Measurements from ENCODE around the gene FAM135A.

The FAM135A gene

DNA sequence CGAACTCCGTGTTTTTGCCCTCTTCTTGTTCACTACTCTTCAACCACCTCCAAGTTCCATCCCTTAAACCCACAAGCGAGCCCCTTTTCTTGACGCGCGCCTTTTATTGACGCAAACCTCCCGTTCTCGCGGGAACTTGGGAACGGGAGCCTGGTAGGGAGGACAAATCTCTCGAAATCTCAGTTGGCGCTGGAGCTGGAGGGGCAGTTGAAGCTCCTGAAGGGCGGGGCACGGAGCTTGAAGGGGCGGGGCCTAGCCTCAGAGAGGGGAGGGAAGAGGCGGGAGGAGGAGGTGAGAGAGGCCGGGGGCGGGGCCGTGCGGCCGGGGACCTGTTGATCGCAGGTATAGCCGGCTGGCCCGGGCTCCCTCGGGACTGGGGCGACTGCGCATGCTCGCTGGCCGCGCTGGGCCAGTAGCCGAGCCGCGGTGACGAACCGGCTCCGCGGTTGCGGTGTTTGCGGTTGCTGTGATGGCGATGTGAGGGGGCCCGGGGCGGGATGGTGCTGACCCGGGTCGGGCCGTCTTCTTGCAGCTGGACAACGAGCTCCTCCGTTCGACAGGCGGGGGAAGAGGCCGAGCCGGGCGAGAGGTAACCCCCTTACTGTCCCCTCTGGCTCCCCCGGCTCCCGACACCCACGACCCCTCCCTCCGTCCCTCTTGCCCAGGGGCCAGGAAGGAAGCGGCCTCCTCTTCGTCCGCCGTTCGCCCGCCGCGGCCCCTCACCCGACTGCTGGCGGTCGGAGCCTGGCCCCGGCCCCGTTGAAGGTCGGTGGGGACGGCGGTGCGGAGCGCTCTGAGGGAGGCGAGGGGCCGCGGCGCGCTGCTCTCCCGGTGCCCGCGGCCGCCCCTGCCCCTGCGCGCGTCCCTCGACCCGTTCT, at the start of gene FAM135A:
FAM135A (plus strand) TSS at position 395 of the 878 bp plus-strand sequence. CDS start 14,835 bp downstream, outside the sequence.
- DNase-seq (ENCODE audit: low read depth in 2 of 2) = peak; percentile 93 to 95

DNA sequence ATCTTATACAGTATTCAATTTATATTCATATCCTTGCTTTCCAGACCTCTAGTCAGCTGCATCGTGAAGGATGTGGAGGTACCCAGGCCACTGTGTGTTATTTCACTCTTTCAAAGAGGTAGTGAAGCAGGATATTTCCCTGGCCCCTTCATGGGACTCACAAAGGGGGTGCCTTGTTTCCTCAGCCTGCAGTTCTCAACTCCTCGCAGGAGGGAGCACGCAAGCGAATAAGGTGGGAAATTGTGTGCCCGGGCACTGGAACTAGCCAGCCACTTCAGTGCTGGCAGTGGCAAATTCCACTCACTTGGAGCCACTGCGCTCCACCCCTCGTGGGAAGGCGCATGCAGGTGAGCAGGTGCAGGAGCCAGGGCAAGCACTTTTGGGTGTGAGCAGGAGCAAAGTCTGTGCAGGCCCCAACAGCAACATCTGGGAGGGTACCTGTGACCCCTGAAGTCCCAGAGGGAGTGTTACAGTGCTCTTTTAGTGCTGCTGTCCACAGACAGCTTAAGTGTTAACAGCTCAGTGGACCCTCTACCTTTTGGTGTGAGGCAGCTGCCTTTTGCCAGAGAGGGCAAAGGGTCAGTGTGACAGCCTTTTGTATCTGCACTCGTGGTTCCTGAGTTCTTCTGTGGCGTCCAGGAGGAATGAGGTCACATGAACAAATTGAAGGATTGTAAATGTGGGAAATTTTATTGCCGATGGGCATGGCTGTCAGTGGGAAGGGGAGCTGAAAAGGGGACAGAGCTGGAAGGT, 49.4 kb upstream of the FAM135A start:
- DNase-seq (ENCODE audit: low read depth in 2 of 2) = no peak

DNA sequence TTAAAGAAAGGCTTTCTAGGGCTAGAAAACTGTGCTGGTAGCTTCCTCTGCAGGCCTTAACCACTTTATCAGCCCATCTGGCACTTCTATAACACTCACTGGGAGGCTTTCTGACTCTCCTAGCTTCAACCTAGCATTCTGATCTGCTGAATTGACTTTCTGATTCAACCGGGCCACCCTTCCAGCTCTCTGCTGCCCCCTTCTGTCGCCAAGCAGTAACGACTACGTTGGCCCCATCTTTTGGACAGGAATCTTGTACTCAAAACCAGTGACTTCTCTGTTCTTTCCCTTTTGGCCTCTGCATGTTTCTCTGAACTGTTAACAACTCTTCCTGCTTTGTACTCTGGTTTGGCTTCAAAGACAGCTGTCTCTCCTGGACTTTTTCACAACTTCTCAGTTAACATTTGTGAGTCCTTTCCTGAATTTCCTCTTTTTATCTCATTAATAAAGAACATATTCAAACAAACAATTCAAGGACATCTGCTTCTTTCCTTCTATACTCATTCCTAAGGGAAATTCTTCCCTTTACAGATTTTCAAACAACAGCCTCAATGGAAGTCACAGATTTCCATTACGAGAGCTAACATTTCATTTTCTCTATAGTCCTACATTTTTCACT, 43.9 kb upstream of the FAM135A start:
- DNase-seq (ENCODE audit: low read depth in 2 of 2) = peak; percentile 42 to 50

DNA sequence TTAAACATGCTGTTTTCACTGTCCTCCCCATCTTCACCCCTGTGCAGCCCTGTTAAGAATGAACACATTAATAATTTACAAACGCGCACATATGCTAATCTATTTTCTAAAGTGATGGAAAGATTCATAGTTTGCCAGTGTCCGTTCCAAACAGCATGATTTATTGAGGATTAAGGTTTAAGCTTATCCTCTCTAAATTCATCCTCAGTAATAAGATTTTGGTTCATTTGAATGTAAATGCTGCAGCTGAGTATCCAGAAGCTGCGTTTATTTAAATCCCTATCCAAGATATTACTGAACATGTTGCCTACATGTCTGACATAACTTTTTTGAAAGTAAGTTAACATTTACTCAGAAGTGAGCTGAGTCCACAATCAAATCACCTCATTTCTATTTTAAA, 42.8 kb upstream of the FAM135A start:
- DNase-seq (ENCODE audit: low read depth in 2 of 2) = no peak

DNA sequence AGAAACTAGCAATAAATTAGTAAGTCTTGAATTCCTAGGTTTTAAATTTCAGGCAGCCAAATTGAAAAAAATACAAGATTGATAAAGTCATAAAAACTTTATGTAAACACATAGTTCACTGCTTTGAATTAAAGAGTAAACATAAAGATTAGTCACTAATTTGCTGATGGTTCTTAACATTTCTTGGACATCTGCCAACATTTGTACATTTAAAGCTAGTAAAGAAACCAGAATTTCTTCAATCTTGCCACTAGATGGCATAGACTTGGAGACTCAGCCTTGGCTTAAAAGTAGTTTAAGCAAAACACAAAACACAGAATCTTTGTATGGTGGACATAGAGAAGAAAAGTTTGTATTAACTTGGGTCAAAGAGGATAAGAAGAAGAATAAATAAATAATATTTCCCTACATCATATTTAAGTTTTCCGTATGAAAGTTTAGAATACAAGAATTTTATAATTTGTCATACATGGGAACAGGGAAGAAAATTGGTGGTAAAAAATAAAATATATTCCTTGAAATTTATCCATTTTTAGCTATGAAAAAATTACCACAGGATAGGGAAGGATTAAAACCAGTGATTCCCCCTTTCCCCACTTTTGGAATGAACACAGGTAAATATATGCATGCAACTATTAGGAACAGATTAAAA, 41.7 kb upstream of the FAM135A start:
- DNase-seq (ENCODE audit: low read depth in 2 of 2) = no peak

DNA sequence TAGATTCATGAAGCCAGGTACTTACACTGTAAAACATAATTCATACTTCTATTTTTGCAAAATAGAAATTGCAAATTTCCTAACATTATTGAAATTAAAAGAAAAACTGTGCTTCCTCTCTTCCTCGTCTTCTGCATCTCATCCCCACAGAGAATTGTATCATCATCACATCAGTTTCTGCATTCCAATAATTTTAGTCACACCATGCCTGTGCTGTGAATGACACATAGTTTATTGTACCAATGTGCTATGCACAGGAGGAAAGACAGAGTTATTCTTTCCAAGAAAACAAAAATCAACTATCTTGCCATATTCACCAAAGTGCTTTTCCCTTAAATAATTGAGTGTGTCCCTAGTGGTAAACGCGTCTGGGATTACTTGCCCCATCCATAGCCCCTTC, 38.1 kb upstream of the FAM135A start:
- no peak for DNase-seq (ENCODE audit: low read depth in 2 of 2)

DNA sequence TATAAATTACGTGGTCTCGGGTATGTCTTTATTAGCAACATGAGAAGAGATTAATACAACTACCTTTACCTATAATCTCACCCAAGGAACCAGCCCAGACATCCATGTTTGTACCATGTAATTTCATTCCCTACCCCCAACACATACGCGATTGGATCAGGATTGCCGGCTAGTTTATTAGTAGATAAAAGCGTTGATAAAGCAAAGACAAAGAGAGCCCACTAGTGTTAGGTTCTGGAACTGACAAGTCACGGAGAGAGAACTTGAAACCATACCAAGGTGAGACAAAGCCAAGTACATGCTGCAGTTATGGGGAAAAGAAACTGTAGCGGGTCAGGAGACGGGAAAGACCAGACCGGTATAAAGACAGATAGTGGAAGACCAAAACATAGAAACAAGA, 37.4 kb upstream of the FAM135A start:
- DNase-seq (ENCODE audit: low read depth in 2 of 2) = no peak

DNA sequence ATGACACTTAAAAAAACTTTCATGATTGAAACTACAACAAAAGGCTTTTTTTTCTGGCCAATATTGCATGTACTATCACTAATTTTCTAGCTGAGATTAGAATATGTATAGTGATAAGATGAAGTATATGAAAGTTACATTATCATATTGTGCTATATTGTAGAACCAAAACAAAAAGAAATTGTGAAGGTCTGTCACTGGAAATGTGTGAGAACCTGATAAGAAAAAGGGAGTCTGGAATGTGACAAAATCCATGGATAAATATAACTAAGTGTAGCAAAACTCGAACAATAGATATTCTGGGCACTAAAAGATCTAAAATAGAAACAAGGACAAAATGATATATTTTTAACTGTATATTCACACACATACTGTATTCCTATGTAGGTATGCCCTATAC, 36.7 kb upstream of the FAM135A start:
- DNase-seq (ENCODE audit: low read depth in 2 of 2) = no peak

DNA sequence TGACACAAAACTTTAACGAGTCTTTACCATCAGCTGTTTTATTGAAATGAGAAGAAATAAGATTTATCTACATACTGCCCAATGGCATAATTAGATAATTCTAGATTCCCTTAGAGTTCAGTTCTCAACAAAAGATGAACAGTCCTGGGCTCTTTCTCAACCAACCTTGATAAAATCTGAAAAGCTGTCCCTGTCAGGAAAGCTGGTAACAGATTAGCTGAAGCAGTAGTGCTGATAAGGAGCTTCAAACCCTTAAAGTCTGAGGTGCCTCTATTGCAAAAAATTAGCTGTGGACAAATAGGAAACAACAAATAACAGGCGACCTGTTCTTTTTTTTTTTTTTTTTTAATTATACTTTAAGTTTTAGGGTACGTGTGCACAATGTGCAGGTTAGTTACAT, 35.9 kb upstream of the FAM135A start:
- DNase-seq (ENCODE audit: low read depth in 2 of 2) = no peak

DNA sequence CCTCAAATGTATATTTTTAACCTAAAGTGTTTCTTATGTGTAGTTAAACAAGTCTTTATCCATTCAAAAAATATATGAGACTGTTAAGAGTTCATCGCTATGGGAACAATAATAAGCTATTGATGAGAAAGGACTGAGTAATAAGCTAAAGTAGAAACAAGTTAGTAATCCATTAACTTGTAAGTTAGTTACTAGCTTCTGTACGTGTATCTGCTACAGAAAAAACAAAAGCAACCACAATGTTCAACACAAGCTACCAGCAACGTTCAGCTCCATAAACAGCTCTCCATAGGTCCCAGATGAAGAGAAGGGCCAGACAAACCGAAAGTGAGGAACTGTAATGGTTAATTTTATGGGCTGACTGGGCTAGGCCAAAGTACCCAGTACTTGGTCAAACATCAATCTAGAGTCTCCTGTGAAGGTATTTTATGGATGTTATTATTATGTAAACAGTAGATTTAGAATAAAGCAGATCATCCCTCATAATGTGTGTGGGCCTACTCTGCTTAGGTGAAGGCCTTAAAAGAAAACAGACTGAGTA, 33.8 kb upstream of the FAM135A start:
- no peak for DNase-seq (ENCODE audit: low read depth in 2 of 2)

DNA sequence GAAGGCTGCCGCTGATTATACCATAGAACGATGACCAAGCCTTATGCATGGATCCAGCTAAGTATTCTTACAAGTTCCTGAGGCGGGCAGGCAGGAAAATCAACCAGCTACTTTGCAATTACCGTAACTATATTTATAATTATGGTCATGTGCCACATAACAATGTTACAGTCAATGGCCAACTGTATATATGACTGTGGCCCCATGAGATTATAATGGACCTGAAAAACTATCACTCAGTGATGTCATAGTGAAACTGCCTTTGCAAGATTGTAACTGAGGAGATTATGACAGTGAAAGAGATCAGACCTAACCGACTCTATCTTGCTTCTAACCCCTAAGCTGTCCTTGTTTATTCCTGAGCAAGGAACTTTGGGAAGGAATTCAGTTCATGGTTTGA, 33.1 kb upstream of the FAM135A start:
- no peak for DNase-seq (ENCODE audit: low read depth in 2 of 2)

DNA sequence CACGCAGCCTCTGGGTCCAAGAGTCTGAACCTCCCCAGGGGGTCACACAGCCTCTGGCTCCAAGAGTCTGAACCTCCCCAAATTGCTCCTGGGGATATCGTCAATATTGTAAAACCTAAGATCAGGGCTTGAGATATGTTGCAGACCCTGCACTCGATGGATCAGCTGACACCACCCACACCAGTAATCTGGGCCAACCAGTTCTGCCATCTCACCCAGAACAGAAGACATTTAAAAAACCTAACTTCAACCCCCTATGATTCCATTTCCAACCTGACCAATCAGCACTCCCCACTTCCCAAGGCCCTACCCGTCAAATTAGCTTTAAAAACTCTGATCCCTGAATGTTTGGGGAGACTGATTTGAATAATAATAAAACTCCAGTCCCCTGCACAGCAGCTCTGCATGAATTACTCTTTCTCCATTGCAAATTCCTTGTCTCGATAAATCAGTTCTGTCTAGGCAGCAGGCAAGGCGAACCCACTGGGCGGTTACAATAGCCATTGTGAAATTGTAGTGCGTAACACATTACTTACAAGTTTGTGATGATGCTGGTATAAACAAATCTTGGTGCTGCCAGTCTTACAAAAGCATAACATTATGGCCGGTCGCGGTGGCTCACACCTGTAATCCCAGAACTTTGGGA, 32.4 kb upstream of the FAM135A start:
- DNase-seq (ENCODE audit: low read depth in 2 of 2) = no peak

DNA sequence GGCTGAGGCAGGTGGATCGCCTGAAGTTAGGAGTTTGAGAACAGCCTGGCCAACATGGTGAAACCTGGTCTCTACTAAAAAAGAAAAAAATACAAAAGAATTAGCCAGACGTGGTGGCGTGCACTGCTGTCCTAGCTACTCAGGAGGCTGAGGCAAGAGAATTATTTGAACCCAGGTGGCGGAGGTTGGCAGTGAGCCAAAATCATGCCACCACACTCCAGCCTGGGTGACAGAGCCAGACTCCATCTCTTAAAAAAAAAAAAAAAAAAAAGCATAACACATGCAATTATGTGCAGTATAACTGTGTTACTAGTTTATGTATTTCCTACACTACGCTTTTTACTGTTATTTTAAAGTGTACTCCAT, 31.9 kb upstream of the FAM135A start:
- no peak for DNase-seq (ENCODE audit: low read depth in 2 of 2)

DNA sequence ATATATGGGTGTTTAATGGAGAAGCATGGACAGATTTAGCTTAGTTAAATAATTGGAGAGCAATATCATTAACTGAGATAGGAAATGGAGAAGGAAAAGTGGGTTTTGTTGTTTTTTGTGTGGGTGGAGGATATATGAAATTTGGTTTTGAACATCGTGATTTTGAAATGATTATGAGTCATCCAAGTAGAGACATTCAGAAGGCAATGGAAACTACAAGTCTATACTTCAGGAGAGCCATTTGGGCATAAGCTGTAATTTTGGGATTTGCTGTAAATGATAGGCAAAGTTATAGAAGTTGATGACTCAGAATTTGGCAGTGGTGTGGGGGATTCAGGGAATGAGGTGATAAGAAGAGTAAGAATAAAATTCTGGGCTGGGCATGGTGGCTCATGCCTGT, 27.4 kb upstream of the FAM135A start:
- no peak for DNase-seq (ENCODE audit: low read depth in 2 of 2)

DNA sequence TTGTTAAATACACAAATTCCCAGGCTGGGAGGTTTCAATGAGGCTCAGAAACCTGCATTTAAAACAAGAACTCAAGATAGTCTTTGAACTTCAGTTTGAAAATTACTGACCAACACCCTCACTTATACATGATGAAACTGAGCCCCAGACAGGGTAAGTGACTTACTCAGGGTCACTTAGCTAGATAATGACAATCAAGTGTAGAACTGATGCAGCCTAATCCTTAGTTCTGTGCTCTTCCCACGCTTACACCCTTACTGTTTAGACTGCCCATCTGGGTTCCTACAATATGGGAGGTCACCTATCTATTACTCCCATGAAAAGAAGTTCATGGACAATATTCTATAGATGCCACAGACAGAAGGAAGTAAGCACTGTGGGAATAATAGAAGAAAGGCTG, 24.5 kb upstream of the FAM135A start:
- DNase-seq (ENCODE audit: low read depth in 2 of 2) = no peak

DNA sequence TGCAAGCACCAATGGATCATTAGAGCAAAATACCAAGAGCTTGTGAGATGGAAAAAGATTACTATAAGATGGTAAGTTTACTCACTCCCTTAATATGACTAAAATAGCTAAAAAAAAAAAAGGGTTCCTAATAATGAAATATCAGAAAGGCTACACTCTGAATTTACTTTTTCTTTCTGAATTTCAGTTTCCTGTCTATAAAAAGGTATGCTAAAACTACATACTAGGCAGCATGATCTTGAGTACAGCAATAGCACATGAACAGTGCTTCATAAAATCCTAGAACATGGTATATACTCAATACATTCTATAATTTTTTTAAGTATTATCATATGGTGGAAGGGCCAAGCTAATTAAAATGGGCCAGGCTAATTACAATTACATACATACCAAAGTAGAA, 24.0 kb upstream of the FAM135A start:
- no peak for DNase-seq (ENCODE audit: low read depth in 2 of 2)

DNA sequence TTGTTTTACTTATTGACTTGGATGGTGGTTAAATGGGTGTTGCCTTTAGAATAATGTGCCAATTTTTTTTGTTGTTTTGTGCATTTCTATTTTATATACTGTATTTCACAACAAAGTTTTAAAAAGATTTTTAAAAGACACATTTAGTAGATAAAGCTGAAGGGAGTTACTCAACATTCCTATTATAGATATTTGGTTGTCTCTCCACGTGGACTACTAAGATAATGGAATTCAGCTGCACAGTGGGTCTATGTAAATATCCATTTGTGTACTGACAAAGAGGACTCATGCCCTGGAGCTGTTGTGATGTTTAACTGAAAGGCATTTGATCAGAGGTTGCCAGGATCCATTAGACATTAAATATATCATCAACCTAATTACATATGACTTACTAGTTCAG, 23.2 kb upstream of the FAM135A start:
- no peak for DNase-seq (ENCODE audit: low read depth in 2 of 2)

DNA sequence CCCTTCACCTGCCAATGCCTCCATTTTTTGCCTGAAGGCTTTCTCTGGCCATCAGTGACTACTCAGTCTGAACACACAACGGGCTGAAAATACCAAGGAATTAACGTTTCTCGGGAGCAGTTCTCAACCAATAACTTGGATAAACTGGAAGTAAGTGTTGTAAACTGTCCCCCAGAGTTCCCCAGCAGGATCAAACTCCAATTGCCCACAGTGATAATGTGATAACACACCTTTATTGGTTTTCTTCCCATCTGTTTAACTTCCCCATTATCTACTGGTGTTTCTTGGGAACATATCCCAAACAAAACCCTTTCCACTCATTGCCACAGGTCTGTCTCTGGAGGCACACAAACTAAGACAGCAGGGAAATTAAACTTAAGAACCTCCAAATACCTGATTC, 21.8 kb upstream of the FAM135A start:
- no peak for DNase-seq (ENCODE audit: low read depth in 2 of 2)

DNA sequence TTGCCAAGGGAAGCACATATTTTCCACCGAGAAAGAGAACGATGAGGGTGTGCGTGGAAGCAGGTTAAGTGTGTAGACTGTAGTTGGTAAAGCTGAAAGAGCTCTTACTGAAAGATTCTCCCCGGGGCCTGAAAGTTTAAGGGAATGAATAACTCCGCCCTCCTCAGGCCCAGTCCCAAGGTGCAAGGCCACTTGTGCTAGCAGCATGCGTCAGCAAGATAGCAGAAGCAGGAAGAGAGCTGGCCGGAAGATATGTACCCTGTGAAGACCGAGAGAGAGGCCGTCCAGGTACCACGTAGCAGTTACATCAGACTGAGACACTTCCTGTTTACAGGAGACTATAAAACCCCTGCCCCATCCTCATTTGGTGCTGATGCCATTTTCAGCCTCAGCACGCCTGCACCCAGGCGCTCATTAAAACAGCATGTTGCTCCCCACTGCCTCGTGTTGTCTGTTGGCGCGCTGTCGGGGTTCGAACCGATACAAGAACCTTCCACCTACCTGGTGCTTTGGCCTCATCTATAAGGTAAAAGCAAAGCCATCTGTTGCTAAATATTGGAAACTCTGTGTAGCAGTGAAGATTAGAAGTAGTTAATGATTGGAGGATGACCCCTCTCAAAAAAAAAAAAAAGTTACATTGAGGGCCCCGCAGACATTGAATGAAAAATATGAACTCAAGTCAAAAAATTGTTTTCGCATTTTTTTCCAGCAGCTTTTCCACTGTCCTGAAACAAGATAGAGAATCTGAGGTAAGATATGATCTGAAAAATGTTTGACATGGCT, 18.6 kb upstream of the FAM135A start:
- DNase-seq (ENCODE audit: low read depth in 2 of 2) = no peak

DNA sequence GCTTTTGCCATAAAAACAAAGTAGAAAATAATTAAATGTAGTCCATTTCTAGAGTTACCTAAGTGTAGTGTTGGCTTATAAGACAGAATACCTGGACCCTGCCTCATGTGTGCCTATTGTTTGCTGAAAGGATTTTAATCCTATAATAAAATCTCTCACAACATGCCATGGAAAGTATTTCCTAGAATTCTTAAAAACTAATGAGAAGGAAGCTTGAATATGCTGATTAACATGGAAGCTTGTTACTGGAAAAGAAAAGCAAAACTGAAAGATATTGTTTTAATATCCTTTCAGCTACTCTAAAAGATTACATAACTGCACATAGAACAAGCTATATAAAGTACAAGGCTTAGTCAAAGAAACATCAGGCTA, 18.0 kb upstream of the FAM135A start:
- no peak for DNase-seq (ENCODE audit: low read depth in 2 of 2)

DNA sequence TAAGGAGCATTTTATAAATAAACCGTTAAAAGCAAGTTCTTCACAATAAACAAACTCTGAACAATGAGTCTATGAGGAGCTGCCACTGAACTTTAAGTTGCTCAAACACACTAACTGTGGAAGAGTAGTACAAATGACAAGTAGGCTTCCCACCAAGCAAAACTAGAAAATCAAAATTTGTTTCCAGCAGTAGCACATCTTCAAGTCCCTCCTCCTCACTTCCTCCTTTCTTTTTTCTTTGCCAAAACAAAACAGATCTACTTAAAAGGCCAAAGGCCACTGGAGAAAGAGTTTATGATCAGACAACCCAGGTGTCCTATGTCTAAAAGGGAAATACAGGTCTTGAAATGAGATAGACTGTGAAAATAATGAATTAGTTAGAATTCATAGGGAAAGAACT, 17.1 kb upstream of the FAM135A start:
- no peak for DNase-seq (ENCODE audit: low read depth in 2 of 2)
